Tibial nerve (tissue), 4 donors: ENCODE results near the gene TGFA. TPM values are rescaled to one million over a fixed set of nuclear protein-coding genes. Genes with fewer than 3 reads are reported as not detected.

Experiments
- DNase-seq, 2 donors: peaks; one replicate each; pipeline ENCODE4 v3.0.0-alpha.2; 2019; ENCODE audit warnings: low spot score in 2 of 2
- H3K27ac ChIP-seq, 4 donors: fragments of 200-600 bp; sonication (generic) in 3 of 4; one replicate each; pipeline ENCODE4 v1.5.1; 2017 to 2019; ENCODE audit warnings: mild to moderate bottlenecking in 1 of 4
- H3K27me3 ChIP-seq, 2 donors: fragments of 200-600 bp; sonication (generic) in 1 of 2; one replicate each; pipeline versions ENCODE4 v1.5.1 to v1.6.0; 2017 to 2019
- H3K36me3 ChIP-seq, 3 donors: fragments of 200-600 bp; sonication (generic); one replicate each; pipeline ENCODE4 v1.5.1; 2018 to 2019
- H3K4me1 ChIP-seq, 4 donors: fragments of 200-600 bp; sonication (generic) in 3 of 4; one replicate each; pipeline ENCODE4 v1.5.1; 2017 to 2019
- H3K4me3 ChIP-seq, 4 donors: fragments of 200-600 bp; sonication (generic) in 3 of 4; one replicate each; pipeline ENCODE4 v1.5.1; 2017 to 2019; ENCODE audit warnings: mild to moderate bottlenecking in 1 of 4, moderate library complexity in 1 of 4
- H3K9me3 ChIP-seq, 4 donors: fragments of 200-600 bp; sonication (generic) in 3 of 4; one replicate each; pipeline ENCODE4 v1.5.1; 2017 to 2019
- EP300 ChIP-seq, 2 donors: sonication (generic); formaldehyde crosslinking; IDR thresholded peaks; one replicate each; pipeline ENCODE4 v1.6.1; 2017; ENCODE audit warnings: antibody characterized with exemption in 2 of 2, mild to moderate bottlenecking in 1 of 2
- POLR2A ChIP-seq, 2 donors: fragments of 450-650 bp; IDR thresholded peaks; one replicate each; pipeline ENCODE4 v1.6.1; 2017; ENCODE audit warnings: antibody characterized with exemption in 2 of 2, mild to moderate bottlenecking in 2 of 2, moderate library complexity in 2 of 2
- WGBS, 2 donors: methylation state at CpG; one replicate each; pipeline ENCODE4 v1.1.5; 2018; 5-methylcytosine and 5-hydroxymethylcytosine counted together
- total RNA-seq, 4 donors: library from RNA; depleted of rRNA; stranded (reverse); fragments of >200 nt; gene quantifications; one replicate each; pipeline ENCODE4 v1.1.0, GENCODE V29; 2016
- TF ChIP-seq, protein P1 (sequence below), 5 experiments: fragments of 200-600 bp in 3 of 5; fragments of 450-650 bp in 2 of 5; sonication (generic) in 3 of 5; IDR thresholded peaks; one replicate each; pipeline ENCODE4 v1.5.1; 2016 to 2019; ENCODE audit warnings: antibody characterized with exemption in 5 of 5, mild to moderate bottlenecking in 3 of 5, moderate library complexity in 2 of 5

TGFA gene
- total RNA-seq, 4 donors from 2014 or later: 3.0 to 12.6 (median 9.6) TPM

DNA sequence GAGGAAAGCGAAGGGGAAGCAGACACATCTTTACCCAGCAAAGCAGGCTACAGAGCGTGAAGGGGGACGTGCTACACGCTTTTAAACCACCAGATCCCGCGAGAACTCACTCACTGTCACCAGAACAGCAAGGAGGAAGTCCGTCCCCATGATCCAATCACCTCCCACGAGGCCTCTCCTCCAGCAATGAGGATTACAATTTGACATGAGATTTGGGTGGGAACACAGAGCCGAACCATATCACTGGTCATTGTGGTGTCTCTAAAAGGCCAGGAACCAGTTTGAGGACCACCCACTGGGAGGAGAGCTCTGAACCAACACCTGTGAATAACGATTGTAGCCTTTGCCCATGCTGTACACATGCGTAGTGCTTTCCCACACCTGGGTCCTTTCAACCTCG lies 135.1 kb downstream of the TGFA start:
- Histone ChIP-seq H3K4me3 (no peak overlapping the region), H3K4me1 (no peaks in the 10 kb centered on the region), H3K27ac (no peak overlapping the region), H3K9me3 (no peaks in the 10 kb centered on the region), H3K27me3 (no peaks in the 10 kb centered on the region), H3K36me3 (no peaks in the 10 kb centered on the region)
- TF ChIP-seq POLR2A (IDR thresholded peaks at IDR 0.05): no peak
- no peak for TF ChIP-seq EP300 (IDR thresholded peaks at IDR 0.05)
- TF ChIP-seq, protein P1, sequence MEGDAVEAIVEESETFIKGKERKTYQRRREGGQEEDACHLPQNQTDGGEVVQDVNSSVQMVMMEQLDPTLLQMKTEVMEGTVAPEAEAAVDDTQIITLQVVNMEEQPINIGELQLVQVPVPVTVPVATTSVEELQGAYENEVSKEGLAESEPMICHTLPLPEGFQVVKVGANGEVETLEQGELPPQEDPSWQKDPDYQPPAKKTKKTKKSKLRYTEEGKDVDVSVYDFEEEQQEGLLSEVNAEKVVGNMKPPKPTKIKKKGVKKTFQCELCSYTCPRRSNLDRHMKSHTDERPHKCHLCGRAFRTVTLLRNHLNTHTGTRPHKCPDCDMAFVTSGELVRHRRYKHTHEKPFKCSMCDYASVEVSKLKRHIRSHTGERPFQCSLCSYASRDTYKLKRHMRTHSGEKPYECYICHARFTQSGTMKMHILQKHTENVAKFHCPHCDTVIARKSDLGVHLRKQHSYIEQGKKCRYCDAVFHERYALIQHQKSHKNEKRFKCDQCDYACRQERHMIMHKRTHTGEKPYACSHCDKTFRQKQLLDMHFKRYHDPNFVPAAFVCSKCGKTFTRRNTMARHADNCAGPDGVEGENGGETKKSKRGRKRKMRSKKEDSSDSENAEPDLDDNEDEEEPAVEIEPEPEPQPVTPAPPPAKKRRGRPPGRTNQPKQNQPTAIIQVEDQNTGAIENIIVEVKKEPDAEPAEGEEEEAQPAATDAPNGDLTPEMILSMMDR (IDR thresholded peaks at IDR 0.05): no peak
- DNase-seq: no peak
- 80 to 87% methylated on average over 12 of the region's 12 CpGs for WGBS, 2 donors

DNA sequence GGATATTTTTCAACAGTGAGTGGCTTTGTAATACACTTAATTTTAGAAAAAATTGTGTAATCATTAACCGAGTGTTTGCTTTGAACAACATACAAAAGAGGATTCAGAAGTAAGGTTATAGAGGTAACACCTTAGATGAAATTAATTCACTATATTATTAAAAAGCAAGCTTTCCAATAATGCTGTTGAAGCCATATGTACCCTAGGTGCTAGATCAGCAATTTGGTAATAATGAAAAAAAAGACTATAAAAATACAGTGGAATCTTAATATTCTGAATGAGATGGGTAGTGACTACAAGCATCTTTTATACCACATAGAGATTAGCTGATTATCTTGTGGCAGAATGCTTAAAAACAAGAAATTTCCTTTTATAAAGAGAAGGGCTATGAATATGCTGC lies 136.6 kb downstream of the TGFA start:
- no peaks in the 10 kb centered on the region for H3K27me3 ChIP-seq
- H3K4me1 ChIP-seq: no peaks in the 10 kb centered on the region
- 62 to 76% methylated on average over 1 of the region's 1 CpG for WGBS, 2 donors
- no peaks in the 10 kb centered on the region for H3K9me3 ChIP-seq
- H3K27ac ChIP-seq: no peak overlapping the region
- no peaks in the 10 kb centered on the region for H3K36me3 ChIP-seq
- no peak overlapping the region for H3K4me3 ChIP-seq
- no peak for DNase-seq
- TF ChIP-seq, protein P1 (IDR thresholded peaks at IDR 0.05): no peak
- TF ChIP-seq EP300 (IDR thresholded peaks at IDR 0.05) (no peak), POLR2A (IDR thresholded peaks at IDR 0.05) (no peak)

DNA sequence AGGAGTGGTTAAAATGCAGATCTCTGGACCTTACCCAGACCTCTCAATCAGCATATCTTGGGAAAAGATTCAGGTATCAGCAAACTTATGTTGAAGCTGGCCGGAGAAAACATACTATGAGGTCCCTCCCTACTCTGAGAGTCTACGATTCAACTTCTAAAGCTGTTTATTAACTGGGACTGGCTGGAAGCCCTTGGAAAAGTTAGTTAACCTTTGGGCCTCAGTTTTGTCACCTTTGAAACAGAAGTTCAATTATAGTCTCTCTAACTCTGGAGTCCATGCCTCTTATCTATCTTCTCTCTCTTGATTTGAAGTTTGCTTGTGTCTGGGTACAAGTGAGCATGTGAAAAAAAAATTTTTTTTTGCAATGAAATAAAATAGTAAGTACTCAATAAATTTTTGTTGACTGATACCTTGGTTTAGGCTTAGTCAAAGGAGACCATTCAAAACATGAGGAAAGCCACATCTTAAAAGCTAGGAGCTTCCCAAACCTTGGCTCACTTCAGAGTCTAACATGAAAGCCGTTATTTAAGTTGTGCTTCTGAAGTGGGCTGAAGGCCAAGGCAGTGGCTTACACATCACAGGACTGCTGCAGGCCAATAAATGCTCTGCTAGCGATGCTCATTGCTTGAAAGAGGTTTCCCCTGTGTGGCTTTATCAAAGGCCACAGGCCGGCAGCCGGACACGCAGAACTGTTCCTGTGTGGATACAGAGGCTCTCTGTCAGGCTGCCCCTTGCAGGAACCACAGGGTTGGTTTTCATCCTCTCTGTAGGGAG lies 141.1 kb downstream of the TGFA start:
- H3K9me3 ChIP-seq: no peaks in the 10 kb centered on the region
- no peak overlapping the region for H3K27ac ChIP-seq
- WGBS, 2 donors: 34 to 41% methylated on average over 7 of the region's 7 CpGs
- no peaks in the 10 kb centered on the region for H3K4me1 ChIP-seq
- TF ChIP-seq EP300 (IDR thresholded peaks at IDR 0.05): no peak
- TF ChIP-seq, protein P1 (IDR thresholded peaks at IDR 0.05): no peak
- TF ChIP-seq POLR2A (IDR thresholded peaks at IDR 0.05): no peak
- H3K36me3 ChIP-seq: no peaks in the 10 kb centered on the region
- no peaks in the 10 kb centered on the region for H3K27me3 ChIP-seq
- DNase-seq: no peak
- H3K4me3 ChIP-seq: no peak overlapping the region

- H3K4me1 ChIP-seq: no peaks in the 10 kb centered on the region
- DNase-seq: no peak
- no peak overlapping the region for H3K27ac ChIP-seq
- WGBS, 2 donors: 66% methylated on average over 6 of the region's 6 CpGs
- no peak overlapping the region for H3K4me3 ChIP-seq
- no peaks in the 10 kb centered on the region for H3K27me3 ChIP-seq
- no peaks in the 10 kb centered on the region for H3K9me3 ChIP-seq
- no peaks in the 10 kb centered on the region for H3K36me3 ChIP-seq
- no peak for TF ChIP-seq EP300 (IDR thresholded peaks at IDR 0.05)
- TF ChIP-seq, protein P1 (IDR thresholded peaks at IDR 0.05): no peak
- TF ChIP-seq POLR2A (IDR thresholded peaks at IDR 0.05): no peak
These were observed 142.0 kb downstream of the TGFA start for GRCh38 chr2:70411483-70412125.
